Measurements from ENCODE around the gene C1orf210. TPM values are rescaled to one million over a fixed set of nuclear protein-coding genes. Genes with fewer than 3 reads are reported as not detected.

Gene C1orf210
- total RNA-seq, 1 donor from 2014 or later, result 3.7 TPM

- DNase-seq (ENCODE audit: low spot score in 2 of 2, unreplicated experiment in 2 of 2), result no peak
- Mint-ChIP-seq H3K4me3 (no peak overlapping the region), H3K9me3 (peaks cover 36% of the 10 kb centered on the region), H3K27ac (no peak overlapping the region), H3K4me1 (peaks cover 3% of the 10 kb centered on the region), H3K27me3 (ENCODE audit: low read depth) (no peaks in the 10 kb centered on the region), H3K36me3 (peaks cover 2% of the 10 kb centered on the region)
- no peak for TF ChIP-seq CTCF (IDR thresholded peaks at IDR 0.05; ENCODE audit: unreplicated experiment)
Measured at GRCh38 chr1:43325381-43325780, 40.0 kb upstream of the C1orf210 start.

GRCh38 chr1:43324810-43325209 is 39.4 kb upstream of the C1orf210 start:
- DNase-seq (ENCODE audit: low spot score in 2 of 2, unreplicated experiment in 2 of 2), result no peak
- Mint-ChIP-seq H3K4me1 (peaks cover under 1% of the 10 kb centered on the region), H3K4me3 (no peak overlapping the region), H3K9me3 (peaks cover 36% of the 10 kb centered on the region), H3K27me3 (ENCODE audit: low read depth) (no peaks in the 10 kb centered on the region), H3K36me3 (peaks cover 2% of the 10 kb centered on the region), H3K27ac (no peak overlapping the region)
- TF ChIP-seq CTCF (IDR thresholded peaks at IDR 0.05; ENCODE audit: unreplicated experiment), result no peak

- Mint-ChIP-seq H3K4me3 (no peak overlapping the region), H3K9me3 (peaks cover 26% of the 10 kb centered on the region), H3K36me3 (peaks cover 2% of the 10 kb centered on the region), H3K27me3 (ENCODE audit: low read depth) (no peaks in the 10 kb centered on the region), H3K27ac (no peak overlapping the region), H3K4me1 (no peaks in the 10 kb centered on the region)
- DNase-seq (ENCODE audit: low spot score in 2 of 2, unreplicated experiment in 2 of 2), result no peak
- TF ChIP-seq CTCF (IDR thresholded peaks at IDR 0.05; ENCODE audit: unreplicated experiment), result no peak
Measured at GRCh38 chr1:43322506-43322905, 37.1 kb upstream of the C1orf210 start.

GRCh38 chr1:43321331-43321891 is 36.0 kb upstream of the C1orf210 start:
- no peak overlapping the region for H3K27ac Mint-ChIP-seq
- H3K36me3 Mint-ChIP-seq, result peaks cover 2% of the 10 kb centered on the region
- H3K4me3 Mint-ChIP-seq, result no peak overlapping the region
- H3K27me3 Mint-ChIP-seq (ENCODE audit: low read depth), result no peaks in the 10 kb centered on the region
- no peak for TF ChIP-seq CTCF (IDR thresholded peaks at IDR 0.05; ENCODE audit: unreplicated experiment)
- H3K4me1 Mint-ChIP-seq, result no peaks in the 10 kb centered on the region
- DNase-seq (ENCODE audit: low spot score in 2 of 2, unreplicated experiment in 2 of 2), result no peak
- peaks cover 18% of the 10 kb centered on the region for H3K9me3 Mint-ChIP-seq

- no peak for TF ChIP-seq CTCF (IDR thresholded peaks at IDR 0.05; ENCODE audit: unreplicated experiment)
- Mint-ChIP-seq H3K4me1 (no peaks in the 10 kb centered on the region), H3K27ac (no peak overlapping the region)
Measured at GRCh38 chr1:43319766-43320165, 34.4 kb upstream of the C1orf210 start.

GRCh38 chr1:43319288-43319687 is 33.9 kb upstream of the C1orf210 start:
- no peak for TF ChIP-seq CTCF (IDR thresholded peaks at IDR 0.05; ENCODE audit: unreplicated experiment)
- Mint-ChIP-seq H3K27me3 (ENCODE audit: low read depth) (no peaks in the 10 kb centered on the region), H3K27ac (no peak overlapping the region), H3K4me3 (no peak overlapping the region), H3K9me3 (peaks cover 3% of the 10 kb centered on the region), H3K4me1 (no peaks in the 10 kb centered on the region), H3K36me3 (no peaks in the 10 kb centered on the region)
- no peak for DNase-seq (ENCODE audit: low spot score in 2 of 2, unreplicated experiment in 2 of 2)

More at GRCh38 chr1:43319766-43320165, 34.4 kb upstream of the C1orf210 start:
- H3K36me3 Mint-ChIP-seq, result no peaks in the 10 kb centered on the region
- no peaks in the 10 kb centered on the region for H3K27me3 Mint-ChIP-seq (ENCODE audit: low read depth)
- peaks cover 7% of the 10 kb centered on the region for H3K9me3 Mint-ChIP-seq
- DNase-seq (ENCODE audit: low spot score in 2 of 2, unreplicated experiment in 2 of 2), result no peak
- H3K4me3 Mint-ChIP-seq, result no peak overlapping the region
